Endometrium (tissue), 2 donors: ENCODE results near the gene KCNQ1.

Experiments used
- FAIRE-seq: peaks from 2 replicates; lab custom pipeline; 2012; peaks lifted over from hg19 to GRCh38; lab: Jason Lieb, UNC
- donor health status: control.
- donor health status: control.

Gene KCNQ1

DNA sequence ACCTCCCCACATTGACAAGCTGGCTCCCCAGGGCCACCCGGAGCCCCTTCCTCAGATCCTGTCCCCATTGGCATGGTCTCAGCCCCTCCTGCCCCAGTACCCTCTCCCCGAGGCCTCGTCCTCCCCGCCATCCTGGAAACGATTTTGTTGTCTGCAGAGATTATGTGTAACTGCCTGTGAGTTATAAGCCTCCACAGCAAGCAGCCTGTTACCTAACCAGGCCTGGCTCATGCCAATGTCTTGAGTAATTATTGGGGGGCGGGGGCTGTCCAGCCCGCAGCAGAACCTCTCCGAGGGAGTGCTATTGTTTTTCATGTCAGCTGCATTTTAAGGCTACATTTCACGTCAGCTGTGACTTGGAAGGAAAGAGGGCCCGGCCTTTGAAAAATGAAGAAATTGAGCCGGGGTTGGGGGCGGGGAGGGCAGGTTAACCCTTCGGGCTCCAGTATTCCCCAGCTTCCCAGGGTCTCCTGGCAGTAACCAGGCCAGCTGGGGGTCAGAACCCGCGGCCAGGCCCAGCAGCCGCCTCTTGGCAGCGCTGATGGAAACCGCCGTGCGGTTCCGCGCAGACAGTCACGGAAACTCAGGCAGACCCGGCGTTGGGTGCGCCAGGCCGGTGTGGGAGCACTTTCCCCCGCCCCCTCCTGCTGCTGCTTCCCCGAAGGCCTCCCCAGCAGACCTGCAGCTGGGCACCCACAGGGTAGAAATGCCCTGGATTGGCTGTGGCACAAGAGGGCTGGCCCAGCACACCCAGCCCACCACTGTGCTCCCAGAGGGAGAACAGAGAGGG, 381.3 kb downstream of the KCNQ1 start:
- FAIRE-seq, result no peak

DNA sequence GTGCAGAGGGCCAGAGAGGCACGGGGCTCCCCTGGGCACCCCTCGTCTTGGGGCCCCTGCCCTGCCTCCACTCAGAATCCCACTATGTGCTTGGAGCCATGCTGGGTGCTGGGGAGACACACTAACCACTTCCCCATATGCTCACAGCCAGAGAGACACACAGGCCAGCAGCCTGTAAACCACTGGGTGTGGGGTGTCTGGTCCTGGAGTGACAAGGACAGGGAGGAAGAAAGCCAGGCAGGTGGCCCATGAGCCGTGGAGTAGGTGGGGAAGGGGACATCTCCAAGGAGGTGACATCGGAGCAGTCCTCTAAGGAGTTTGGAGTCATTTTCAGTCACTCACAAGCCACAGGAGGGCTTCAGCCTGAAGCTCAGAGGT, 381.9 kb downstream of the KCNQ1 start:
- no peak for FAIRE-seq

DNA sequence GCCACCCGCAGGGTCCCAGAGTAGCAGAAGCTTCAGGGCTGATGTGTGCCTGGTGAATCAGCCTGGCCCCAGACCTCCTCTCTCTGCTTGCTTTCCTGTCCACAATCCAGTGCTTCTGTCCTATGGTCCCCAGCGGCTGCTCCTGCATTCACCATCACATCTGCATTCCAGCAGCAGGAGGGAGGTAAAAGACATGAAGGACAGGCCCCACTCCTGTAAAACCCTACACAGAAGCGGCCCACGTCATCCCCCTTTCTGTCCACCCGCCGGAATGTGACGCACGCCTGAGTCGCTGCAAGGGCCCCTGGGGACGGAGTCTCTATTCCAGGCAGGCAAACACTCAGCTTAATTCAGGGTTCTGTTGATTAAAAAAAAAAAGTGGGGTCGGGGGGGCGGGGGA, 382.4 kb downstream of the KCNQ1 start:
- no peak for FAIRE-seq

DNA sequence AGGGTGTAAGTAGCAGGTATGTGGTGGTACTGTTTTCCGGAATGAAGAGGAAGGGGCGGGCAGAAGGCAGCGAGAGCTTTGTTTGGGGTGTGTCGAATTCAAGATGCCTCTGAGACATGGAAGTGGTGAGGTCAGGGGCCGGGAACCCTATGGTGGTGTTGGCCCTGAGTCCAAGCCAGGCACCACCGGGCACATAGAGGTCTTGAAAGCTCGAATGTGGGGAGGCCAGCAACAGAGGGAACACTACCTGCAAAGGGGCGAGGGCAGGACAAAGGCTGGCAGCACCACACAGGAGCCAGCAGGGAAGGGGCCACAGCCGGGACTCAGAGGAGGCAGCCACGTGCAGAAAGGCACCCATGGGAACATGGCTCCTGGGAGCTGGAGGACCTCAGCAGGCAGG, 383.0 kb downstream of the KCNQ1 start:
- no peak for FAIRE-seq

DNA sequence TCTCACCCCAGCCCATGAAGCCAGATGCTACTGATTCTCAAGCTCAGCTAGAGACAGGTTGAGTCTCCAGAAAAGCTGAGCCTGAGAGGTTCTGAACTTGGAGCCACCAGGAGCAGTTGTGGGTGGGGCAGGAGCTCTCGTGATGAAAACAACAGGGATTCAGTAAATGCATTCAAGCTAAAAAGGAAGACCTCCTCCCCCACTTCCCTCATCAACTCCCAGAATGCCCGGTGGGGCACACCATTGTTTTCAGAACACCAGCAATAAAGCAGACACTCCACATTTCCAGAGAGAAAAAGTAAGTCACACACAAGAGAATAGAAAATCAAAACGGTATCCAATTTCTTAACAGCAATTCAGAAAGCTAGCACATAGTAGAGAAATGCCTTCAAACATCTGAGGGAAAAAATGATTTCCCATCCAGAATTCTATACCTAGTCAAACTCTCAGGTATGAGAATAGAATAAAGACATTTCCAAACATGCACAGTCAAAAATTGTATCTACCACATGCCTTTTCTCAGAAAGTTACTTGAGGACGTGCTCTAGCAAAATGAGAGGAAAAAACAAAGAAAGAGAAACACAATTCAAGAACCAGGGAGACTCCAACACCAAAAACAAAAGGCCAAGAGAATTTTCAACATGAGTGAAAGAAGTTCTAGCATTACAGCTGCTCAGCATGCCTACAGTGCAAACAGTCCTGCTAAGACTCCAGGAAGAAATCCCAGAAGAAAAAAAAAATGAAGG, 383.9 kb downstream of the KCNQ1 start:
- no peak for FAIRE-seq

DNA sequence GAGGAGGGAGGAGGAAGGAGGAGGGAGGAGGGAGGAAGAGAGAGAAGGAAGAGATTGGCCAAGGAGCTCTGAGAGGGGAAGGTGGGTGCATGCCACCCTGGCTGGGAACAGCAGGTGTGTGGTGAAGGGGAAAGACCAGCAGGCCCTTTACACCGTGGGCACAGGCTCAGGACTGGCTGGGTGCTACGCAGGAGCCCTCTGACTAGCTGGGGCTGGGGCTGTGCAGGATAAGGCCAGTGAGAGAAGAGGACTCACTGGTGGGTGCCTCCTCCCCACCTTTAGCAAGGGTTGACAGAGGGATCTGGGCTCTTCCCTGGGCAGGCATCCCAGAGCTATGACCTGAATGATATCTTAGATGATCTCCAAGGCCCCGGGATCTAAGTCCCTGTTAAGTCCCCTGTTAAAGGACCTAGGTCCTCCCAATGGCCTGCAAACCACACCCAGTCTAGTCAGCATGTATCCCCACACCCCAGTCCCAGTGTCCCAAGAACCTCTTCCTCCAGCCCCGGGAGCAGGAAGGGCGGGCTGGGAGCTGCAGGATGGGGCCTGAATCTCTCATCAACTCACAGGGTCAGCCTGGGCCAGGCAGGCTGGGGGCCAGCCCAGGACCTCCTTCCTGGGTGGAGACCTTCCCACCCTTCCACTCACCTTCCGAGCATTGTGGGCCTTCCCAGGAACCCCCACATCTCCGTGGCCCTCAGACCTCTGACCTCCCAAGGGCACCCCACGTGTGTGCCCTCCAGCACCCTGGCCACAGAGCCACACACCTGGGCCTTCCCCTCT, 385.4 kb downstream of the KCNQ1 start:
- no peak for FAIRE-seq

DNA sequence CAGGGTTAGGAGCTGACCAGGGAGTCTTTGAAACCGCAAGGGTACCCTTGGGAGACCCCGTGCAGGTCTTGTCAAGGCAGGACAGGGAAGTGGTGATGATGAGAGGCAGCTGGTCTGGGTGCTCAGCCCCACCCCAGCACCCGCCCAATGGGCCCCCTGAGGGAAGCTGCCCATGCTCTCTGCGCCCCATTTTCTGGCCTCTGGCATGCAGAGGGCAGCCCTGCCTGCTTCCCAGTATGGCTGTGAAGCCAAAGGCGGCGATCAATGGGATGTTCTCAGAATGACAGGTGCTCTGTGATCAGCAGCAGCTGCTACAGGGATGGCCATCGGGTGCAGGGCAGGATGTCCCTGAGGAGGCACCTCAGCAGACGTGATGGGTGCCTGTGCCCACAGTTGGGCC, 386.1 kb downstream of the KCNQ1 start:
- no peak for FAIRE-seq

DNA sequence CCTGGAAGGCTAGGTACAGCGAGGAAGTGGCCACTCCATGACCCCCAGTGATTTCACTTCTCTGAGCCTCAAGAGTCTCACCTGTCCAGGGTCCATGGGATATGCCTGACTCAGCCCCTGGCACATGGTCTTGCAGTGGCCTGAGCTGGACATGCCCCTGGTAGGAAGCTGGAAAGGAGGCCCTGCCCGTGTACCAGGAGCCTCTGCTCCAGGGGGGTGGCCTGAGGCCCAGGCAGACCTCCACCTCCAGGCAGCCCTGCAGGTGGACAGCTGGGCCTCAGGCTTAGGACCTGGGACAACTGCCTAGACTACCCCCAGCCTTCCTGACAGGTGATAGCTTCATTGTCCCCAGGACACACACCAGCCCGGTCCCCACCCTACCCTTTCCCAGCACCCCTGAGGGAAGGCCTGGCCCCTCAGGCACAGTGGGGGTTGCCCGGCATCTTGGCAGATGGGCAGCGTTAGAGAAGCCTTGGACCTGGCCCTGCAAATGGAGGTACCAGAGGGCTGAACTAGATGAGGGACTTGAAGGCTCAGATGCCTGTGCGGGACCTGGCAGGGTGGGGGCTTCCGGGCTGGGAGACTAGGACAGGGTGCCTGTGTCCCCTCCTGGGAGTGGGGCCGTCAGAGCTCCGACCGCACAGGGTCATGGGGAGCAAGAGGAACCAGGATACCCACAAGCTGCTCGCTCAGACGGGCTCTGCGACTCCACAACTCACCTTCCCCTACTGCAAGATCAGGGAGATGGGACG, 387.1 kb downstream of the KCNQ1 start:
- no peak for FAIRE-seq

DNA sequence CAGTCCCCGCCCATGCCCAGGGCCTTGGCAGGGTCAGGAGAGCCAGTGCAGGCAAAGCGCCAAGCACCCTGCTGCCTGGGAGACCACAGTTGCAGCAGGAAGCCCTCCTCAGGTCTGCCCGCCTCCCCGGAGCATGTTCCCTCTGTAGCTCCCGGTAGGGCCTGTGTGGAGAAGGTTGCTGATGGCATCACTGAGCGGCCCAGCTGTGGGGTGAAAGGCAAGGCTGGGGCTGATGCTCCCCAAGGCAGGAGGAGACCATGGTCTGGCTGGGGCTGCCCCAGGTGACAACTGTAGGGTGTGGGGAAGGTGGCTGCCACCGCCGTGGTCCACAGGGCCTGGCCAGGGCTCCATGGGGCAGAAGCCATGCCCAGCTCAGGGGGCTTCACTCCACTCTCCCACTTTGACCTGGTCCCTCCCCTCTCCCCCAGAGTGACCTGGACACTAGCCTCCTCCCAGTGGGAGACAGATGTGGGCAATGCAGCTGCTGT, 387.8 kb downstream of the KCNQ1 start:
- FAIRE-seq, result no peak

DNA sequence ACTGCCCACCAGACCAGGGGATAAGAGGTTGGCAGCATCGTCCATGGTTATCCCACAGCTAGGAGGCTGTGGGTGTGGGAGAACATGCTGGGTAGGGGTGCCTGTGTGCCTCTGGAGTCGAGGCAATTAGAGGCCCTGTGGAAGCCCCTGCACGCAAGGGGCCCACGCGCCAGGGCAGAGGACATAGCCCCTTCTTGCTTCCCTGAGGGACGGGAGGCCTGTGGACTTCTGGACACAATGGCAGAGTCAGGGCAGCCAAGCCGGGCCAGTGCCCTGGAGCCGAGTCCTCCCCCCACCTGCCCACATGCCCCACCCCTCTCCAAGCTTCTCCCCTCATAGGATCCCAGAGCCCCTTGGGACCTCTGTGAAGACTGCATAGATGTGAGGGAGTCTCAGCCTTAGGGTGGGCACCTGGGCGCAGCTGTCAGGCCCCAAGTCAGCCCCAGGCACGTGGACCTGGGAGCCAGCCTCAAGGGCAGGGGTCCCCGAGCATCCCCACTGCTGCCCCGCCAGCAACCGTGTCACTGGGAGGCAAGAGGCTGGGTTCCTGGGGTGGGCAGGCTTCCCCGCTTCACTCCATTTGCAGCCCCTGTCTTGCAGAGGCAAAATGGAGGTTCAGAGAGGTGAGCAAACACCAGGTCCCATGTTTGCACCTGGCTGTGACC, 388.4 kb downstream of the KCNQ1 start:
- no peak for FAIRE-seq

DNA sequence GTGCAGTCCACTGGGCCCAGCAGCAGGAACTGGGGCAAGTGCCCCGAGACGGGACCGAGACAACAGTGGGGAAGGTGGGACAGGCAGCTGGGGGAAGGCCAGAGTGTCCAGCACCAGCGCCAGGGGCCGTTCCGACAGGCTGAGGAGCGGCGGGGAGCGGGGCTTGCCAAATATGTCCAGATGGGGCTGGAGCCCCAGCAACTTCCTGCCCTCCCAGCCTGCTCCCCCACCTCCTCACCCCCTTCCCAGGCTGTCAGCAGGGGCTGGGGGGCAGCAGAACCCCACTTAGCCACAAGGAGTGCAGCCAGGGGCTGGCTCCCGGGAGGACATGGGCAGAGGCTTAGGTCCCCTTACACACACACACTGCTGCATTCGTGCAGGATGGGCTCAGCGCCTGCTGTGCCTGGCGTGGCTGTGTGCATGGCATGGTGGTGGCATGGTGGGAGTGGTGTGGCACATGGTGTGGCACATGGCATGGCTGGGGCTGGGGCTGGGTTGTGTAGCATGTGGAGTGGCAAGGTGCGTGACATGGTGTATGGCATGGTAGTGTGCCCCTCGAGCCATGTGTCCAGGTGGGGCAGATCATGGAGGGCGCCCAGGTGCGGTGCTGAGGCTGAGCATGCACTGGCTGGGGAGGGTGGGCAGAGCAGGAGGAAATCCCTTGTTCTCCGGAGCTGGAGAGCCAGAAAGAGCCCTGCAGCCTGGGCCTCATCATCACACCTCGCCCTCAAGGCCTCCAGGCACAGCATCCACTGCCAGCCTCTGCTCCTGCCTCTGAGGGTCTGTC, 389.1 kb downstream of the KCNQ1 start:
- no peak for FAIRE-seq

DNA sequence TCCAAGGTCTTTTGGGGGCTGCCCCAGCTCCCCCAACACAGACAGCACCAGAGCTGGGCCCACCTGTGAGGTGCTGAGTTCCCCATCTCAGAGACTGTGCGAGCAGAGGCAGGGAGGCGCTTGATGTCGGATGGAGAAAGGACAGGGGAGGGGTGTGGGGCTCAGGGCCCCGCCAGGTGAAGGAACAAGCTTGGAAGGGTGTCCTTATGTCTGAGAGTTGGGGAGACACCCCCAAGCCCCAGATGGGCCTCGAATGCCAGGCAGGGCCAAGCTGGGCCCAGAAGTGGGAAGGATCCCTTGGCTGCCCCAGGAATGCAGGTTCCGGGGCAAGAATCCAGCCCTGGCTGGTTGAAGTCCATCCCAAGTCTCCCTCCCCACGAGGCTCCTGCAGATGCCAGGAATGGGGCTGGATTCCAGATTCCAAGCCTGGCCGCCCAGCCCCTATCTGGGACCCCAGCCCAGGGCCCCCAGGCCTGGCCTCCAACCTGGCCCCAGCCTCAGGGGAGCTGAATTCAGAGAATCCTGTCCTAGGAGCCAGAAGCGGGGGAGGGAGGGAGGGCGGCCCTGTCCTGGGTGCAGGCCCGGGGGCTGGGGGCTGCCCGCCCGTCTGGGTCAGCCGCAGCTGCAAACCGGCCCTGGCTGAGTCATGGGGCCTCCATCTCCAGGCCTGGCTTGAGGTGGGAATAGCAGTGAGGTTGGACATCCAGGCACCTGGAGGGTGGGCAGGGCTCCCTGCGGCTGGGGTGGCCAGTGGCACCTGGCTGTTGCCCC, 389.9 kb downstream of the KCNQ1 start:
- FAIRE-seq, result no peak

DNA sequence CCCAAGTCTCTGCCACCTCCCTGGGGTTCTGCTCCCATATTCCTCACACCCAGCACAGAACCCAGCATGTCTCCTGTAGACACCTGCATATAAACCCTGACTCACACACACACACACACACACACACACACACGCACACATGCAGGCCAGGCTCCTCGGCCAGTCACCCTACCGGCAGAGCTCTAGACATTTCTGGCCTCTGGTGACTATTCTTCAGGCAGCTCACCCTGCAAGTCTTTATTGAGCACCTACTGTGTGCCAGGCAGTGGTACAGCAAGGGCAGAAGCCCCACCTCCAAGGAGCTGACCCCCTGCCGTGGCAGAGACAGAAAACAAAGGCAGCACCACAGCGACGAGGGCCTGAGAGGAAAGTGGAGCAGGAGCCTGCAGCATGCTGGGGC, 390.5 kb downstream of the KCNQ1 start:
- FAIRE-seq, result no peak

DNA sequence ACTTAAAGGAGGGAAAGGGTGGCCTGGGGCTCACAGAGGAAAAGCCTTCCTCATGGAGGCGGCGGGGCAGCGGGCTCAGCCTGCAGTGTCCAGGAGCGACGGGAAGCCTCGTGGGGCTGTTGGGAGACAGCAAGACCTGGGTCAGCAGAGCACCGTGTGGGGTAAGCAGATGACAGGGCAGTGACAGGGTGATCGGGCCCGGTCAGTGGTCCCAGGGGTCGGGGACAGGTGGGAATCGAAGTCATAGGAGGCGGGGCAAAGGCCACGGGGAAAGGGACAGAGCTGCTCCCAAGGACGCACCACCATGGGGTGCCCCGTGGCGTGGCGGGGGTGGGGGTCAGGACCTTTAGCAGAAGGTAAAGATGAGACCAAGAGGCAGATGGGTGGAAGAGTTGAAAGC, 390.9 kb downstream of the KCNQ1 start:
- FAIRE-seq, result no peak

DNA sequence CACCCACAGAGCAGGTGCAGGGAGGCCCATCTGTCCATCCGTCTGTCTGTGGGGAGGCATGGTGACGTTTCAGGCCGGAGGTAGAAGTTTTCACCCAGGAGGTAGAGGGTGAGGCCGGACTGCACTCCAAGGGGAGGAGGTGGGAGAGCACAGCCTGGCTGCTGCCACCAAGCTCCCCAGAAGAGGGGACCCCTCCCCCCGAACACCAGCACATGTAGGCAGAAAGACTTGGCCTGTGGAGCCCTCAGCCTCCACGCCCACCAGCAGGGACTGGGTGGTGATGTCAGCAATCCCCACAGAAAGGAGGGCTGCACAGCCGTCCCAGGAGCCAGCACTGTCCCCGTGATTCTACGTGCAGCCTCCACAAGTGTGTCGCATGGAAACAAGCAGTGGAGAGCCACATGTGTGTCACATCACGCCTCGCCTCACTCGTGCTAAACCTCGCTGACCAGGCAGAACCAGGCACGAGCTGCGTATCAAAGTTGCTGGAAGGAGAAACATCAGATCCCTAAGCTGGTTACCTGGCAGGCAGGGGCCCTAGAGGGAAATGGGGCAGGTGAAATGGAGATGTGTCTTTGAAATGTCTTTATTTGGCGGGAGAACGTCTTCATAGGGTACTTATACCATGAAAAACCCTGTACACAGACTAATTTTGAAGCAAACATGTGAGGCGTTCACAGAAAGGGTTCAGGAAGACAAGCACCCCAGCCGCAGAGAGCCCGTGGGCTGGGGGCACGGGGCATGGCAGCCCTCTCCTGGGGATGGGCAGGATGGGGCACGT, 391.7 kb downstream of the KCNQ1 start:
- no peak for FAIRE-seq

DNA sequence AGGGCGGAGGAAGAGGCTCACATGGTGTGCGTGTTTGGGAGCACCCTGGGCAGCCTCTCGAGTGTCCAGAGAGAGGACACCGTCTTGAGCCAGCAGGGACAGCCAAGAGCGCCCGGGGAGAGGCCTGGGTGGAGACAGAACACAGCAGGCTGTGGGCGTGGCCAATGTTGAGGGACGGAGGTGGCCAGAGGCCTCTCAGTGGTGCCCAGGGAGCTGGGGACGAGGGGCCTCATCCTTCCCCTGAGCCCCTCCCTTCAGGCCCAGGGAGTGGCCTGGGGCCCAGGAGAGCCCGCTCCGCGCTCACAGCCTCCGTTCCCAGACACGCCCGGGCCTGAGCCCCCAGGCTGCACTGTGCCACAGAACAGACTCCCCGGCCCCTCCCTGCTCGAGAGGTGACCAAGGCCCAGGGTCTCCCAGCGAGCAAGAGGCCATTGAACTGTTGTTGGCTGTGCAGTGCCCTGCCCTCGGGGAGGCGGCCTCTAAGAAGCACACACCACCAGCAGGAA, 392.3 kb downstream of the KCNQ1 start:
- FAIRE-seq, result no peak

DNA sequence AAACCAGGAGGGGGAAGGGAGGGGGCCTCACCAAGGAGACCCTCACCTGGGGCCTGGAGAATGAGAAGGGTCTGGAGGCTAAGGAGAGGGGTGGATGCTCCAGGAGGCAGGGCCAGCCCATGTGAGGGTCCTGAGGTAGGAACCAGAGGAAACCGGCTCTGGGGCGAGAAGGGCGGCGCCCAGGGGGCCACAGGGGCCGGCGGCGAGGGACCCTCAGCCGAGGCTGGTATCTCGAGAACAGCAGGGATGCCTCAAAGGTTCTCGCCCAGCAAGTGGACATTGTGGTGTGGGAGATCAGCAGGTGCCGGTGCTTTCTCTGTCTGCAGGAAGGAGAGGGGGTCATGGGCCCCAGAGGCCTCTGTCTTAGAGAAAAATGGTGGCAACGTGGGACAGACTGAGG, 392.8 kb downstream of the KCNQ1 start:
- FAIRE-seq, result no peak

DNA sequence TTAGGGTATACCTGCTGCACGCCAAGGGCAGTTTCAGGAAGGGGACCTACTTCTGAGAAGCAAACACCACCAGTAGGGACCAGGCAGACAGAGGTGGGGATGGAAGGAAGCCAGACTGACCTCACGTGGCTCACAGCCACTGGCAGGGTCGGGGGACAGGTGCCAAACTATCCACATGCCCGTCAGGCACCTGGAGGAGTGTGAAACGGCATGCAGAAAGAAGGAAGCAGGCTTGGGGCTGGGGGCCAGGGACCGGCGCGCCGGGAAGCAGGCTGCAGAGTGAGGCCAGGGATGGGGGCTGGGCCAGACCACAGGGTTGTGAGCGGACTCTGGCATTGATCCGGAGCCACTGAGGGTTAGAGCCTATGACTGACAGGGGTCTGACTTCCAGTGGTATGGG, 393.3 kb downstream of the KCNQ1 start:
- FAIRE-seq, result no peak
